ENCODE results near the gene TRIM17. TPM values are rescaled to one million over a fixed set of nuclear protein-coding genes. Genes with fewer than 3 reads are reported as not detected.

TRIM17 gene
- total and polyA plus RNA-seq, 9 of the 15 experiments (the other 6 are each of a cell fraction or from before 2014, with no cell fraction given): not detected

GRCh38 chr1:228397966-228398365, 18.7 kb downstream of the TRIM17 start:
- Histone ChIP-seq H3K79me2 (ENCODE audit: control insufficient read depth, insufficient read depth, low read length) (peaks cover 32% of the 10 kb centered on the region), H3K4me1 (replicated peaks in 1 of 2; ENCODE audit: control insufficient read depth in 2 of 2, insufficient read depth in 2 of 2, low read length in 2 of 2) (peaks cover 4 to 50% of the 10 kb centered on the region in 2 experiments; a peak in 4 of 5 replicates), H3K9me3 (replicated peaks; ENCODE audit: control insufficient read depth, insufficient read depth, low read depth, low read length) (no peaks in the 10 kb centered on the region), H3K4me3 (no peak overlapping the region), H3K4me2 (ENCODE audit: insufficient read depth, low read length) (no peak overlapping the region), H3K9me1 (ENCODE audit: control insufficient read depth, insufficient read depth, low read length) (peaks cover 12% of the 10 kb centered on the region), H3K27me3 (ENCODE audit: control insufficient read depth in 2 of 2, insufficient read depth in 2 of 2, low read length in 2 of 2) (no peaks in the 10 kb centered on the region), H2AFZ (ENCODE audit: low read depth, low read length) (no peak overlapping the region), H3K27ac (ENCODE audit: extremely low read depth, low read depth, low read length) (no peak overlapping the region), H3K36me3 (ENCODE audit: control insufficient read depth, insufficient read depth, low read length) (peaks cover 98% of the 10 kb centered on the region), H3K9ac (ENCODE audit: insufficient read depth in 1 of 2, low read depth in 2 of 2, low read length in 2 of 2) (no peak overlapping the region), H4K20me1 (replicated peaks; ENCODE audit: control insufficient read depth, insufficient read depth, low read length) (peaks cover 12% of the 10 kb centered on the region; the same call in 1 of the 2 replicates)
- CTCF ChIA-PET (ENCODE audit: low intra/inter-chr PET ratio): no interaction called here
- no peak for FAIRE-seq
- no TSS peak for BruUV-seq (replicated peaks)
- intact Hi-C loops (cut with micrococcal nuclease) (no loop called here), in situ Hi-C loops (cut with MboI) (no loop called here)
- no peak for DNase-seq (ENCODE audit: extremely low read depth in 1 of 4, low spot score in 3 of 4)
- POLR2A ChIA-PET: interaction anchor here (0.6 to 9.0 kb wide), 6 partner anchors 7 to 113 kb away, joined by 3 to 78 read pairs (median 4); partner anchors contain the start of gene TRIM11
- ATAC-seq: no peak
- TF ChIP-seq EGR1 (conservative IDR thresholded peaks at IDR 0.05) (no peak), MYC (IDR thresholded peaks at IDR 0.05; ENCODE audit: low read depth, low read length) (no peak), MYC (CRISPR knock-in tag; IDR thresholded peaks at IDR 0.05; ENCODE audit: borderline replicate concordance, low read depth) (no peak), SETDB1 (IDR thresholded peaks at IDR 0.05; ENCODE audit: low read length) (no peak)
- WGBS (ENCODE audit: insufficient coverage, low coverage, missing lambda C conversion rate): 94% methylated on average over 6 of the region's 6 CpGs

GRCh38 chr1:228396770-228397662, 19.6 kb downstream of the TRIM17 start:
- WGBS (ENCODE audit: insufficient coverage, low coverage, missing lambda C conversion rate): 87% methylated on average over 20 of the region's 21 CpGs
- no peak for ATAC-seq
- BruUV-seq (replicated peaks): no TSS peak

More at GRCh38 chr1:228396770-228397662, 19.6 kb downstream of the TRIM17 start:
- Histone ChIP-seq H3K9ac (ENCODE audit: insufficient read depth in 1 of 2, low read depth in 2 of 2, low read length in 2 of 2) (no peak overlapping the region), H3K9me3 (replicated peaks; ENCODE audit: control insufficient read depth, insufficient read depth, low read depth, low read length) (no peaks in the 10 kb centered on the region), H3K4me2 (ENCODE audit: insufficient read depth, low read length) (no peak overlapping the region), H3K4me1 (replicated peaks in 1 of 2; ENCODE audit: control insufficient read depth in 2 of 2, insufficient read depth in 2 of 2, low read length in 2 of 2) (peaks cover 7 to 57% of the 10 kb centered on the region in 2 experiments; a peak in 4 of 5 replicates), H3K9me1 (ENCODE audit: control insufficient read depth, insufficient read depth, low read length) (peaks cover 5% of the 10 kb centered on the region), H3K36me3 (ENCODE audit: control insufficient read depth, insufficient read depth, low read length) (peaks cover 98% of the 10 kb centered on the region), H3K27me3 (ENCODE audit: control insufficient read depth in 2 of 2, insufficient read depth in 2 of 2, low read length in 2 of 2) (no peaks in the 10 kb centered on the region), H4K20me1 (replicated peaks; ENCODE audit: control insufficient read depth, insufficient read depth, low read length) (peaks cover 8% of the 10 kb centered on the region), H3K27ac (ENCODE audit: extremely low read depth, low read depth, low read length) (no peak overlapping the region), H3K79me2 (ENCODE audit: control insufficient read depth, insufficient read depth, low read length) (peaks cover 23% of the 10 kb centered on the region), H3K4me3 (no peak overlapping the region), H2AFZ (ENCODE audit: low read depth, low read length) (no peak overlapping the region)
- in situ Hi-C loops (cut with MboI): no loop called here
- POLR2A ChIA-PET: interaction anchor here (0.9 to 9.0 kb wide), 6 partner anchors 8 to 61 kb away, joined by 3 to 78 read pairs (median 4); partner anchors contain the start of gene TRIM11
- CTCF ChIA-PET (ENCODE audit: low intra/inter-chr PET ratio): no interaction called here
- intact Hi-C loops (cut with micrococcal nuclease): no loop called here
- peak; percentile 58 for TF ChIP-seq RBFOX2 (IDR thresholded peaks at IDR 0.05; ENCODE audit: low read depth, low read length)
- TF ChIP-seq, protein P1, sequence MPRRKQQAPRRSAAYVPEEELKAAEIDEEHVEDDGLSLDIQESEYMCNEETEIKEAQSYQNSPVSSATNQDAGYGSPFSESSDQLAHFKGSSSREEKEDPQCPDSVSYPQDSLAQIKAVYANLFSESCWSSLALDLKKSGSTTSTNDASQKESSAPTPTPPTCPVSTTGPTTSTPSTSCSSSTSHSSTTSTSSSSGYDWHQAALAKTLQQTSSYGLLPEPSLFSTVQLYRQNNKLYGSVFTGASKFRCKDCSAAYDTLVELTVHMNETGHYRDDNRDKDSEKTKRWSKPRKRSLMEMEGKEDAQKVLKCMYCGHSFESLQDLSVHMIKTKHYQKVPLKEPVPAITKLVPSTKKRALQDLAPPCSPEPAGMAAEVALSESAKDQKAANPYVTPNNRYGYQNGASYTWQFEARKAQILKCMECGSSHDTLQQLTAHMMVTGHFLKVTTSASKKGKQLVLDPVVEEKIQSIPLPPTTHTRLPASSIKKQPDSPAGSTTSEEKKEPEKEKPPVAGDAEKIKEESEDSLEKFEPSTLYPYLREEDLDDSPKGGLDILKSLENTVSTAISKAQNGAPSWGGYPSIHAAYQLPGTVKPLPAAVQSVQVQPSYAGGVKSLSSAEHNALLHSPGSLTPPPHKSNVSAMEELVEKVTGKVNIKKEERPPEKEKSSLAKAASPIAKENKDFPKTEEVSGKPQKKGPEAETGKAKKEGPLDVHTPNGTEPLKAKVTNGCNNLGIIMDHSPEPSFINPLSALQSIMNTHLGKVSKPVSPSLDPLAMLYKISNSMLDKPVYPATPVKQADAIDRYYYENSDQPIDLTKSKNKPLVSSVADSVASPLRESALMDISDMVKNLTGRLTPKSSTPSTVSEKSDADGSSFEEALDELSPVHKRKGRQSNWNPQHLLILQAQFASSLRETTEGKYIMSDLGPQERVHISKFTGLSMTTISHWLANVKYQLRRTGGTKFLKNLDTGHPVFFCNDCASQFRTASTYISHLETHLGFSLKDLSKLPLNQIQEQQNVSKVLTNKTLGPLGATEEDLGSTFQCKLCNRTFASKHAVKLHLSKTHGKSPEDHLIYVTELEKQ (CRISPR knock-in tag; IDR thresholded peaks at IDR 0.05): no peak
- TF ChIP-seq POLR2G (IDR thresholded peaks at IDR 0.05; ENCODE audit: low read depth, low read length): peak; percentile 62; the same call in 1 of the 2 replicates
- DNase-seq (ENCODE audit: extremely low read depth in 1 of 4, low spot score in 3 of 4) (no peak), FAIRE-seq (no peak)

All from K562 (cell line).